Activated CD8-positive, alpha-beta T cell treated with anti-CD3 and anti-CD28 coated beads for 36 hours (primary cell): ENCODE data around the gene NRP1. TPM values are rescaled to one million over a fixed set of nuclear protein-coding genes. Genes with fewer than 3 reads are reported as not detected.

Experiments used
- ATAC-seq: fragments of 200-7000 bp; cut with Tn5 transposase; one replicate; pipeline ENCODE4 v1.10.0; 2021; ENCODE audit warnings: mild to moderate bottlenecking, moderate library complexity
- CTCF ChIA-PET: fragments of 350-600 bp; sonication (Branson Sonifier 250); formaldehyde crosslinking; loops from one replicate; lab custom pipeline; 2021; ENCODE audit warnings: antibody characterized with exemption; lab: Charles Lee
- POLR2A ChIA-PET: fragments of 350-600 bp; sonication (Branson Sonifier 250); formaldehyde crosslinking; loops from one replicate; lab custom pipeline; 2021; ENCODE audit warnings: antibody characterized with exemption; lab: Charles Lee
- DNase-seq: peaks from one replicate; pipeline ENCODE4 v3.0.0-alpha.2; 2020
- H3K27ac Mint-ChIP-seq: one replicate; pipeline ENCODE4 v1.8.0; 2021; ENCODE audit warnings: mild to moderate bottlenecking, mixed read lengths
- H3K27me3 Mint-ChIP-seq: one replicate; pipeline ENCODE4 v1.8.0; 2021; ENCODE audit warnings: mixed read lengths
- H3K36me3 Mint-ChIP-seq: one replicate; pipeline ENCODE4 v1.8.0; 2021; ENCODE audit warnings: low read depth, mixed read lengths
- H3K4me1 Mint-ChIP-seq: one replicate; pipeline ENCODE4 v1.8.0; 2021; ENCODE audit warnings: low read depth, mixed read lengths
- H3K4me3 Mint-ChIP-seq: one replicate; pipeline ENCODE4 v1.8.0; 2021; ENCODE audit warnings: mild to moderate bottlenecking, moderate library complexity, mixed read lengths
- H3K9me3 Mint-ChIP-seq: one replicate; pipeline ENCODE4 v1.8.0; 2021; ENCODE audit warnings: mixed read lengths
- CTCF ChIP-seq: fragments of 200-600 bp; IDR thresholded peaks from one replicate; pipeline ENCODE4 v1.8.0; 2022; ENCODE audit warnings: antibody characterized with exemption, mild to moderate bottlenecking
- intact Hi-C: fragments of 100-400 bp; cut with micrococcal nuclease; formaldehyde crosslinking; loops from one replicate; pipeline ENCODE4 v1.10.0; 2022
- total RNA-seq, 2 experiments: library from RNA; stranded (reverse); gene quantifications; one replicate each; pipeline ENCODE4 v1.2.3, GENCODE V29; 2021

NRP1 gene
- total RNA-seq, 2 experiments from 2014 or later: 0.22 to 0.79 TPM

- ATAC-seq: no peak
- Mint-ChIP-seq H3K27me3 (no peaks in the 10 kb centered on the region), H3K36me3 (no peaks in the 10 kb centered on the region), H3K9me3 (no peaks in the 10 kb centered on the region), H3K4me1 (peaks cover 6% of the 10 kb centered on the region), H3K4me3 (no peak overlapping the region), H3K27ac (no peak overlapping the region)
- ChIA-PET CTCF (no interaction called here), POLR2A (no interaction called here)
- no peak for TF ChIP-seq CTCF
- DNase-seq: no peak
- intact Hi-C loops: no loop called here
These were observed 116.6 kb downstream of the NRP1 start for GRCh38 chr10:33217854-33218253.

DNA sequence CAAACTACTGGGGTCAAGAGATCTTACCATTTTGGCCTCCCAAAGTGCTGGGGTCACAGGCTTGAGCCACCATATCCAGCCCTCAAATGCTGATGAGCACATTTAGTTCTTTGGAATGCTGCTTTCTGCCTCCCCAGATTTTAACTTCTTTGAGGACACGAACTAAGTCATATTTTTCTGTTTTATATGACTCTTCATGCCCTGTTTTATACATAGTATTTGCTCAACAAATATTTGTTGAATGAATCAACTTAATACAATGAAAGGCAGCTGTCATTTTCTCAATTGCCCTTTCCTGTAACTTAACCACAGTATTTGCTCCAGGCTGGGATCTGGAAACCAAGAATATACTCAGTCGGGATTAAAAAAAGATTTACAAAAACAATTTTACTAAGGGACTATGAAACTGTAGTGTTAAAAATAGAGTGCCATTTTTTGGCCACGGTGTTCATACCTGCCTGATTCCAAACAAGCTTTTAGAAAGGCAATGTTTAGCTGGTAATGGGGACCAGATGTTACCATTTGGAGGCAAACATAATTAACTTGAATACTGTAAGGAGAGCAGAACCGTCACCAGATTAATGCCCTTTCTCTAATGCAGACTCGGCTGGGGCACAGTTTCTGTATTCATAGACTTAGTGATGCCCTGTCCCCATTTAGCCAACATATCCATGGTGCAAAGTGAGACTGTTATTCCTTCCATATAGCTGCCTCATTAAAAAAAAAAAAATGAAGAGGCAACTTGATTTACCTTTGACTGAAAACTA is 117.6 kb downstream of the NRP1 start:
- TF ChIP-seq CTCF: no peak
- Mint-ChIP-seq H3K27me3 (no peaks in the 10 kb centered on the region), H3K27ac (no peak overlapping the region), H3K4me1 (peaks cover 6% of the 10 kb centered on the region), H3K36me3 (no peaks in the 10 kb centered on the region), H3K9me3 (no peaks in the 10 kb centered on the region), H3K4me3 (no peak overlapping the region)
- ATAC-seq (no peak), DNase-seq (no peak)
- POLR2A ChIA-PET: no interaction called here
- CTCF ChIA-PET: interaction anchor here (0.6 to 1.7 kb wide), 2 partner anchors 24 to 70 kb away, joined by 3 to 4 read pairs; no protein-coding TSS in a partner anchor
- intact Hi-C loops: no loop called here

DNA sequence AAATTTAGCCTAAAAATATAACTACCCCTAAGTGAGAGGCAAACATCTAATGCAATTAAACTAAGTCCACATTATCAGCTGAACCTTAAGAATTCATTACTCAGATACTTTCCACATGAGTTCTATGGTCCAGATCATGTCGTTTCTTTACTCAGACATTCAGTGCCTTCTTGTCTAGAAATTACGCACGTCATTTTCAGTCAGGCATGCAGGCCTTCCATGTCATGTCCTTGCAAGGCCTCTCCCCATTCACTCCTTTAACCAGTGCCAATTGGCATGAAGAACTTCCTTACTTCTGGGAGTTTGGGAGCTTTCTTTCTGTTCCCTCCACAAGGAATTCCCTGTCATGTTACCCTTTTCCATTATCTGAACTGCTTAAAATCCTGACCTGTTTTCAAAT is 118.8 kb downstream of the NRP1 start:
- H3K36me3 Mint-ChIP-seq: no peaks in the 10 kb centered on the region
- POLR2A ChIA-PET: no interaction called here
- TF ChIP-seq CTCF: no peak
- H3K9me3 Mint-ChIP-seq: no peaks in the 10 kb centered on the region
- CTCF ChIA-PET: interaction anchor here (1.7 kb wide), 1 partner anchor 23 kb away, joined by 3 read pairs; no protein-coding TSS in a partner anchor
- H3K4me3 Mint-ChIP-seq: no peak overlapping the region
- DNase-seq: no peak
- ATAC-seq: no peak
- H3K27me3 Mint-ChIP-seq: no peaks in the 10 kb centered on the region
- intact Hi-C loops: no loop called here
- no peak overlapping the region for H3K27ac Mint-ChIP-seq
- H3K4me1 Mint-ChIP-seq: peaks cover 12% of the 10 kb centered on the region

DNA sequence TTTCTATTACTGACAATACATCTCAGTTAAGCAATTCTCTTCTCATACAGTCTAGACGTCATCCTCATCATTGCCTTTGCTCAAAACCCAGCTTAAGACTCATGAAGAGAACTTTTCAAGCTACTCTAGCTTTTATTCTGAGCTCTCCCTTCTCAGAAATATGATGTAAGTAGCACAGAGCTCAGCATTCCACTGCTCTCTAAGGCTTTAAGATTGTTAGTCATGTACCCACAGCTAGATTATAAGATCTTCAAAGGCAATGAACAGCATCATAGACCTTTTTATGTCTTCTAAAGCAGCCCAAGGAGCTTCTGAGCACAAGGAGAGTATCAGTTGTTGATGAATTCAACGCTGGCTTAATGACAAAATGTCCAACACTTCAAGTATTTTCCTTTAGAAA is 119.3 kb downstream of the NRP1 start:
- H3K4me3 Mint-ChIP-seq: no peak overlapping the region
- DNase-seq (no peak), ATAC-seq (peak; percentile 37)
- intact Hi-C loops: no loop called here
- no peak for TF ChIP-seq CTCF
- ChIA-PET CTCF (no interaction called here), POLR2A (no interaction called here)
- H3K27me3 Mint-ChIP-seq: no peaks in the 10 kb centered on the region
- no peak overlapping the region for H3K27ac Mint-ChIP-seq
- no peaks in the 10 kb centered on the region for H3K36me3 Mint-ChIP-seq
- no peaks in the 10 kb centered on the region for H3K9me3 Mint-ChIP-seq
- peaks cover 12% of the 10 kb centered on the region for H3K4me1 Mint-ChIP-seq

GRCh38 chr10:33214174-33214573 is 120.3 kb downstream of the NRP1 start:
- Mint-ChIP-seq H3K27me3 (no peaks in the 10 kb centered on the region), H3K4me1 (peaks cover 12% of the 10 kb centered on the region), H3K27ac (peak overlapping the region; percentile 0), H3K4me3 (no peak overlapping the region), H3K36me3 (no peaks in the 10 kb centered on the region), H3K9me3 (no peaks in the 10 kb centered on the region)
- POLR2A ChIA-PET: no interaction called here
- CTCF ChIA-PET: no interaction called here
- DNase-seq: peak; percentile 7
- no peak for TF ChIP-seq CTCF
- intact Hi-C loops: no loop called here
- peak; percentile 74 for ATAC-seq
